ENCODE results near the gene MT1E. TPM values are rescaled to one million over a fixed set of nuclear protein-coding genes. Genes with fewer than 3 reads are reported as not detected.
"Not testable (repeated sequence)": the region's sequence is repeated elsewhere in the genome, so short reads cannot be mapped to it uniquely, and the experiment has no call there.

The MT1E gene
- total RNA-seq, 1 donor from 2014 or later: 2.8 TPM

- ChIA-PET POLR2A (interaction anchor here (0.6 to 1.2 kb wide), 12 partner anchors 9 to 865 kb away, joined by 3 to 11 read pairs (median 4); partner anchors contain the start of genes MT1X and MT2A), CTCF (interaction anchor here (0.7 kb wide), 1 partner anchor 49 kb away, joined by 3 read pairs; the partner anchor contains the start of gene MT2A)
- DNase-seq: peak; percentile 71
- no peaks in the 10 kb centered on the region for H3K9me3 Mint-ChIP-seq
- peaks cover 16% of the 10 kb centered on the region for H3K27me3 Mint-ChIP-seq
- peaks cover 3% of the 10 kb centered on the region for H3K36me3 Mint-ChIP-seq (ENCODE audit: low read depth)
- intact Hi-C loops (cut with micrococcal nuclease): loop anchor here (1.0 to 2.0 kb wide), 3 partner anchors 15 to 49 kb away; partner anchors contain the start of genes MT1X and MT2A
- no peak for TF ChIP-seq CTCF (IDR thresholded peaks at IDR 0.05)
- peak within 1 kb of the TSS; percentile 92 for H3K4me3 Mint-ChIP-seq
- H3K27ac Mint-ChIP-seq: peak within 1 kb of the TSS; percentile 88
- H3K4me1 Mint-ChIP-seq: peaks cover 39% of the 10 kb centered on the region
- ATAC-seq (ENCODE audit: low read depth): peak; percentile 84
Observed at GRCh38 chr16:56657555-56658326, 32.2 kb downstream of the MT1E start, which contains the start of gene MT1F. Gene MT1F, plus strand, starts transcription at chr16:56657959. Its CDS starts 100 bp downstream, at chr16:56658059.

GRCh38 chr16:56658327-56658875 is 32.8 kb downstream of the MT1E start:
- Mint-ChIP-seq H3K36me3 (ENCODE audit: low read depth) (peaks cover 3% of the 10 kb centered on the region), H3K4me1 (peaks cover 36% of the 10 kb centered on the region), H3K27ac (peak overlapping the region; percentile 72), H3K4me3 (peak overlapping the region; percentile 92), H3K9me3 (no peaks in the 10 kb centered on the region), H3K27me3 (peaks cover 18% of the 10 kb centered on the region)
- no peak for TF ChIP-seq CTCF (IDR thresholded peaks at IDR 0.05)
- ATAC-seq (ENCODE audit: low read depth): no peak
- DNase-seq: no peak
- intact Hi-C loops (cut with micrococcal nuclease): no loop called here
- ChIA-PET CTCF (no interaction called here), POLR2A (interaction anchor here (0.8 to 1.2 kb wide), 4 partner anchors 24 to 51 kb away, joined by 4 to 11 read pairs (median 6); partner anchors contain the start of genes MT1X and MT2A)

GRCh38 chr16:56662357-56663354 is 37.1 kb downstream of the MT1E start:
- no peak for TF ChIP-seq CTCF (IDR thresholded peaks at IDR 0.05)
- ATAC-seq (ENCODE audit: low read depth): no peak
- no peak for DNase-seq
- Mint-ChIP-seq H3K27me3 (peaks cover 53% of the 10 kb centered on the region), H3K4me1 (peaks cover 23% of the 10 kb centered on the region), H3K27ac (no peak overlapping the region), H3K36me3 (ENCODE audit: low read depth) (peaks cover 3% of the 10 kb centered on the region), H3K9me3 (no peaks in the 10 kb centered on the region), H3K4me3 (peak overlapping the region; percentile 11)
- intact Hi-C loops (cut with micrococcal nuclease): no loop called here
- CTCF ChIA-PET: no interaction called here
- POLR2A ChIA-PET: no interaction called here

- ChIA-PET CTCF (no interaction called here), POLR2A (no interaction called here)
- Mint-ChIP-seq H3K9me3 (no peaks in the 10 kb centered on the region), H3K27me3 (peaks cover 68% of the 10 kb centered on the region), H3K27ac (no peak overlapping the region), H3K4me3 (no peak overlapping the region), H3K36me3 (ENCODE audit: low read depth) (no peaks in the 10 kb centered on the region), H3K4me1 (peaks cover 13% of the 10 kb centered on the region)
- DNase-seq (no peak), ATAC-seq (ENCODE audit: low read depth) (no peak)
- intact Hi-C loops (cut with micrococcal nuclease): no loop called here
- TF ChIP-seq CTCF (IDR thresholded peaks at IDR 0.05): no peak
Observed at GRCh38 chr16:56664506-56664905, 38.9 kb downstream of the MT1E start.

- H3K4me3 Mint-ChIP-seq; H3K9me3 Mint-ChIP-seq; CTCF ChIA-PET; POLR2A ChIA-PET; H3K27ac Mint-ChIP-seq; DNase-seq; intact Hi-C loops (cut with micrococcal nuclease); H3K36me3 Mint-ChIP-seq (ENCODE audit: low read depth); ATAC-seq (ENCODE audit: low read depth): not testable (repeated sequence)
- H3K27me3 Mint-ChIP-seq: peaks cover 79% of the 10 kb centered on the region
- peaks cover 15% of the 10 kb centered on the region for H3K4me1 Mint-ChIP-seq
Observed at GRCh38 chr16:56665286-56666261, 40.0 kb downstream of the MT1E start.

All from activated B cell treated with CpG ODN at 0.5 μM for 24 hours (primary cell).